B cell (primary cell): ENCODE measurements around the gene PLEKHG3.

Source experiments
- CTCF ChIP-seq: fragments of 200-600 bp; IDR thresholded peaks from one replicate; pipeline ENCODE4 v1.8.0; 2022; ENCODE audit warnings: antibody characterized with exemption, mild to moderate bottlenecking
- EZH2 ChIP-seq: IDR thresholded peaks from 2 replicates; pipeline ENCODE4 v1.6.1; 2012; ENCODE audit warnings: borderline replicate concordance, low read depth, mild to moderate bottlenecking, moderate library complexity, low read length; ENCODE audit not compliant: insufficient read depth, poor library complexity, severe bottlenecking

- TF ChIP-seq CTCF, result no peak
- no peak for TF ChIP-seq EZH2
Measured at GRCh38 chr14:64761441-64762043, 57.3 kb downstream of the PLEKHG3 start.
